IPS DF 6.9 (cell line): ENCODE data around the gene ILF2.

Source experiments
- DNase-seq: peaks from one replicate; pipeline ENCODE4 v3.0.0-alpha.2; 2013; ENCODE audit warnings: low read depth, low spot score
- H3K27ac ChIP-seq: one replicate; pipeline ENCODE4 v1.5.1; 2013; ENCODE audit warnings: low read length, control low read depth
- H3K27me3 ChIP-seq: 2 replicates; pipeline ENCODE4 v1.6.1; 2013; ENCODE audit warnings: mild to moderate bottlenecking, low read length; ENCODE audit not compliant: control insufficient read depth, insufficient read depth
- H3K36me3 ChIP-seq: 2 replicates; pipeline ENCODE4 v1.6.1; 2013; ENCODE audit warnings: low read length; ENCODE audit not compliant: control insufficient read depth, insufficient read depth
- H3K4me1 ChIP-seq: 2 replicates; pipeline ENCODE4 v1.6.1; 2013; ENCODE audit warnings: low read length; ENCODE audit not compliant: control insufficient read depth, insufficient read depth
- H3K4me3 ChIP-seq: 2 replicates; pipeline ENCODE4 v1.5.1; 2013; ENCODE audit warnings: mild to moderate bottlenecking, low read length
- H3K9me3 ChIP-seq: 2 replicates; pipeline ENCODE4 v1.6.1; 2013; ENCODE audit warnings: low read length, inconsistent platforms; ENCODE audit not compliant: control insufficient read depth, insufficient read depth
- WGBS: extraction: QIAGEN DNeasy Blood & Tissue Kit; methylation state at CpG from one replicate; pipeline ENCODE4 v1.1.7; 2013; ENCODE audit warnings: mixed read lengths, missing lambda C conversion rate; ENCODE audit not compliant: insufficient read length, insufficient coverage; 5-methylcytosine and 5-hydroxymethylcytosine counted together

Gene ILF2

DNA sequence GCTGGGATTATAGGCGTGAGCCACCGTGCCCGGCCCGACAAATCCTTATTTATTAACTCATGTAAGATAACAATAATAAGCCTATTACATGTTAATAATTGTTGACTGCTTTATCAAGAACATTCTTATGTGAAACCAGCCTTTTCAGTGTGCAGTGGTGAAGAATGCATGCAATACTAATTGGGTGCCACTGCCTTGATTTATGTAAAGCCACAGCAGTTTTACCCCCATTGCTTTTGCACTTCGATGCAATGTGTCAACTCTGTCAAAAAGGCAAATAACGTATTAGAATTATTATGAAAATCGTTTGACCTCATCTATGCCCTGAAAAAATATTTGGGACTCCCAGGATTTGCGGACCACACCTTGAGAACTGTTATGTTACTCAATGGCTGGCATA, 25.9 kb upstream of the ILF2 start:
- Histone ChIP-seq H3K27ac (no peak overlapping the region), H3K36me3 (no peaks in the 10 kb centered on the region), H3K4me1 (peaks cover 7% of the 10 kb centered on the region; the same call in 1 of the 2 replicates), H3K27me3 (no peaks in the 10 kb centered on the region), H3K4me3 (no peak overlapping the region), H3K9me3 (no peaks in the 10 kb centered on the region)
- WGBS = no CpG with 5 or more reads among the region's 8 CpGs
- no peak for DNase-seq

DNA sequence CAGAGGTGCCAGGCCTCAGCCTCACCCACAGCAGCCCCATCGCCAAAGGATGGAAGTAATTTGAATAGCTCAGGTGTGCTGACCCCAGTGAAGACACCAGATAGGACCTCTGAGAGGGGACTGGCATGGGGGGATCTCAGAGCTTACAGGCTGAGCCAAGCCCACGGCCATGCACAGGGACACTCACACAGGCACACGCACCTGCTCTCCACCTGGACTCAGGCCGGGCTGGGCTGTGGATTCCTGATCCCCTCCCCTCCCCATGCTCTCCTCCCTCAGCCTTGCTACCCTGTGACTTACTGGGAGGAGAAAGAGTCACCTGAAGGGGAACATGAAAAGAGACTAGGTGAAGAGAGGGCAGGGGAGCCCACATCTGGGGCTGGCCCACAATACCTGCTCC, 22.7 kb upstream of the ILF2 start:
- Histone ChIP-seq H3K4me3 (no peak overlapping the region), H3K36me3 (0 out of 2 replicates have a peak, but pooled peaks cover 3% of the 10 kb centered on the region)
- no CpG with 5 or more reads among the region's 4 CpGs for WGBS

DNA sequence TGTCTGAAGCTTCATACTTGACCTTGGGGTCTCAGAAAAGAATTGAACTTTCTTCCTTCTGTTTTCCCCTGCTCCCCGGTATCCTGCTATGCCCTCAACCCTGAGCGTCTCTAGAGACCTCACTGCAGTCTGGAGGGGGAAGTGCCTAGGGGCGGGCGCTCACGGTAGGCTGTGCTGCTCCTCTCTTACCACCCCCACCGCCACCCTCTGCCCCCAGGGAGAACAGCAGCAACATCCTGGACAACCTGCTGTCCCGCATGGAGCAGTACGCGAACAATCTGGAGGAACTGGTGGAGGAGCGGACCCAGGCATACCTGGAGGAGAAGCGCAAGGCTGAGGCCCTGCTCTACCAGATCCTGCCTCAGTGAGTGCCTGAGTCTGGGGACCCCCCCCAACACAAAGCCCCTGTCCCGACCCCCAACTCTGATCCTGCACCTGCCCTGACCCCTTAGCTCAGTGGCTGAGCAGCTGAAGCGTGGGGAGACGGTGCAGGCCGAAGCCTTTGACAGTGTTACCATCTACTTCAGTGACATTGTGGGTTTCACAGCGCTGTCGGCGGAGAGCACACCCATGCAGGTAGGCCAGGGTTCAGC, 18.0 kb upstream of the ILF2 start:
- Histone ChIP-seq H3K27me3 (no peaks in the 10 kb centered on the region), H3K9me3 (no peaks in the 10 kb centered on the region), H3K27ac (no peak overlapping the region), H3K4me3 (no peak overlapping the region), H3K4me1 (no peaks in the 10 kb centered on the region), H3K36me3 (0 out of 2 replicates have a peak, but pooled peaks cover 3% of the 10 kb centered on the region)
- no peak for DNase-seq
- no CpG with 5 or more reads among the region's 18 CpGs for WGBS

More for the DNA sequence above, 22.7 kb upstream of the ILF2 start:
- Histone ChIP-seq H3K27me3 (no peaks in the 10 kb centered on the region), H3K4me1 (peaks cover 7% of the 10 kb centered on the region; the same call in 1 of the 2 replicates), H3K27ac (no peak overlapping the region), H3K9me3 (no peaks in the 10 kb centered on the region)
- DNase-seq = no peak

DNA sequence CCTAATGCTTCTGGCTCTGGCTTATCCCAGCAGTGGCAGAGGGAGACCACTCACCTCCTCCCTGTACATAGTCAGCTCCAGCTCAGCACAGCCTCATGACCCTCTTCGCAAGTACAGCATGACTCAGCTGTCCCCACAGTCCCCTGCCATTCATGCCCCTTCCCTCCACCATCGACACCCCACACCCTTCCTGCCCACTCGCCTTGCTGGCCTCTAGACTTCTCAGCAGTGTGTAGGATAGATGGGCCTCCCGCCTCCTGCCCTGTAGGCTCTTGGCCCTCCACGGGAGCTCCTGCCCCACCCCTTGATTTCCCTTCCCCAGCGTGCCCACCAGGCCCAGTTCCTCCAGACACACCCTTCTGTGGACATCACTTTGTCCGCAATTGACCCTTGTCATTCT, 17.5 kb upstream of the ILF2 start:
- Histone ChIP-seq H3K4me1 (no peaks in the 10 kb centered on the region), H3K9me3 (no peaks in the 10 kb centered on the region), H3K27ac (no peak overlapping the region), H3K27me3 (no peaks in the 10 kb centered on the region), H3K4me3 (no peak overlapping the region), H3K36me3 (0 out of 2 replicates have a peak, but pooled peaks cover 3% of the 10 kb centered on the region)
- no CpG with 5 or more reads among the region's 7 CpGs for WGBS
- no peak for DNase-seq

DNA sequence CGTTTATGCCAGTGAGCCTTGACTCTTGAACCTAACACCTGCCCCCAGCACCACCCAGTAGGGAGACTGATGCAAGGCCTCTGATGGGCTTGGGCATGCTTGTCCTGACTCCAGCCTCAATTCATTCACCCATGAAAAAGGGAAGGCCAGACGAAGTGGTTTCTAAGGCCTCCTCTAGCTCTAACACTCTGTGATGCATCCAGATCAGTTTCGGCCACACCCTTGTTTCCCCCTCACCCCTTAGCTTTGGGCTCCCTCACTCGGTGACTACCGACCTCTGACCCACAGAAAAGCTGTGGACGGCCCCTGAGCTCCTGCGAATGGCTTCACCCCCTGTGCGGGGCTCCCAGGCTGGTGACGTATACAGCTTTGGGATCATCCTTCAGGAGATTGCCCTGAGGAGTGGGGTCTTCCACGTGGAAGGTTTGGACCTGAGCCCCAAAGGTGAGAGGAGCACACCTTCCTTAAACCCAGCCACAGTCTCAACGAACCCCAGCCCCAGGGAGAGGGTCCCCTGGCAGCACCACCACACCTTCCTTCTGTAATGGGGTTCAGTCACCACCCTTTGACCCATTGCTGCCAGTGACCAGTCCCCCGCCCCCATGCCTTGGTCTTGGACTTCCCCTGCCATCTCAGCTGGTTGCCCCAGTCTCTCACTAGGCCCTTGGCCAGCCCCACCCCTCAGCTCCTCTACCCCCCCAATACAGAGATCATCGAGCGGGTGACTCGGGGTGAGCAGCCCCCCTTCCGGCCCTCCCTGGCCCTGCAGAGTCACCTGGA, 16.7 kb upstream of the ILF2 start:
- no peaks in the 10 kb centered on the region for H3K27me3 ChIP-seq
- DNase-seq = no peak
- H3K4me1 ChIP-seq = no peaks in the 10 kb centered on the region
- 0 out of 2 replicates have a peak, but pooled peaks cover 3% of the 10 kb centered on the region for H3K36me3 ChIP-seq
- no peak overlapping the region for H3K27ac ChIP-seq
- no peaks in the 10 kb centered on the region for H3K9me3 ChIP-seq
- no CpG with 5 or more reads among the region's 16 CpGs for WGBS
- H3K4me3 ChIP-seq = no peak overlapping the region

DNA sequence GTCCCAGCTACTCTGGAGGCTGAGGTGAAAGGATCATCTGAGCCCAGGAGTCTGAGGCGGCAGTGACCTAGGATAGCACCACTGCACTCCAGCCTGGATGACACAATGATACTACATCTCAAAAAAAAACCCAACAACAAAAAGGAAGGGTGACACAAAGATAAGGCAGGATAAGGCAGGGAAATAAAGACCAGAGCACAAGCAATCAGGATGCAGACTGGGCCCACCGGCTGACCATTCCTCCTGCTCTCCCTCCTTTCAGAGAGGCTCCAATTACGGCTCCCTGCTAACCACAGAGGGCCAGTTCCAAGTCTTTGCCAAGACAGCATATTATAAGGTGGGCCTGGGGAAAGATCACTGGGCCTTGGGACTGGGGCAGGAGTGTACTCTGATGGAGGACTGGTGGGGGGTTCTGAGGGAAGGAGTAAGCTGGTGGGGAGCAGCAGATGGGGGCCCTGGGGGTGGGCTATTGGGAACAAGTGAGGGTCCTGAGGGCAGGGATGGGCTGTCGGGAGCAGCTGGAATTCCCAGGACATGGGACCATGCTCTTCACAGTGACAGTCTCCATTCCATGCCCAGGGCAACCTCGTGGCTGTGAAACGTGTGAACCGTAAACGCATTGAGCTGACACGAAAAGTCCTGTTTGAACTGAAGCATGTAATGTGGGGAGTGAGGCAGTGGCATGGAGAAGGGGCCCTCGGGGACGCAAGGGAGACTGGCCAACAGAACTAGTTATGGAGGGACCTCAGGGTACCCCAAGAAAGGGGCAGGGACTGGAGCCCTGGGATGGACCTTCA, 14.9 kb upstream of the ILF2 start:
- no peak for DNase-seq
- WGBS = no CpG with 5 or more reads among the region's 11 CpGs
- H3K27me3 ChIP-seq = no peaks in the 10 kb centered on the region

DNA sequence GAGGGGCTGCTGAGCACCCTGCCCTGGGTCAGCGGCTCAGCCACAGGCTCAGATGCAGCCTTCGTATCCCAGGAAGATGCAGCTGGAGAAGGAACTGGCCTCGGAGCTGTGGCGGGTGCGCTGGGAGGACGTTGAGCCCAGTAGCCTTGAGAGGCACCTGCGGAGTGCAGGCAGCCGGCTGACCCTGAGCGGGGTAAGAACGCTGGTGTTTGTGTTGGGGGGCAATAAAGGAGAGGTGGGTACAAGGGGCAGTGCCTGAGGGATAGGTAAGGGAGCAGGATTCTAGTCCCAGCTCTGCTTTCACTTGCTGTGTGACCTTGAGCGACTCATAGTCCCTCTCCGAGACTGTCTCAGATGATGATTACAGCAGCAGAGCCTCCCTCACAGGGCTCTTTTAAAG, 14.1 kb upstream of the ILF2 start:
- H3K9me3 ChIP-seq = no peaks in the 10 kb centered on the region
- no CpG with 5 or more reads among the region's 12 CpGs for whole genome bisulfite sequencing
- H3K4me3 ChIP-seq = no peak overlapping the region
- DNase-seq = no peak
- no peaks in the 10 kb centered on the region for H3K27me3 ChIP-seq
- H3K4me1 ChIP-seq = no peaks in the 10 kb centered on the region
- no peak overlapping the region for H3K27ac ChIP-seq
- 0 out of 2 replicates have a peak, but pooled peaks cover 3% of the 10 kb centered on the region for H3K36me3 ChIP-seq

More for the DNA sequence above, 14.9 kb upstream of the ILF2 start:
- no peak overlapping the region for H3K4me3 ChIP-seq
- H3K27ac ChIP-seq = no peak overlapping the region
- no peaks in the 10 kb centered on the region for H3K4me1 ChIP-seq
- H3K36me3 ChIP-seq = 0 out of 2 replicates have a peak, but pooled peaks cover 3% of the 10 kb centered on the region
- H3K9me3 ChIP-seq = no peaks in the 10 kb centered on the region

DNA sequence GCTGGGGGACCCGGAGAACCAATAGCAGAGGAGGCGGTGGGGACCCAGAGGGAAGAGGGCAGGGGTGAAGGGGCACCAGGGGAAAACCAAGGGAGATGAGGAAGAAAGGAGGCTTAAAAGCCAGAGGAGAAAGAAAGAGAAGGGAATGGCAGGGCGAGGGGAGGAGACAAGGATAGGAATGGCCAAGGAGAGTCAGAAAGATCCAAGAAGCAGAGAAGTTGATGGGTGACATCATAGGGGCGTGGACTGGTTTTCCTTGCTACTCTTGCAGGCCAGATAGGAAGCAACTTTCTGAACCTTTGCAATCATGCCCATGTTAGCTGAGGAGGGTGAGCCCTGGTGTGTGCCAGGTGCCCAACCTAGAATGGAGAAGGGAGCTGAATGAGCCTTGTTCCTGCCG, 13.1 kb upstream of the ILF2 start:
- Histone ChIP-seq H3K9me3 (no peaks in the 10 kb centered on the region), H3K27ac (no peak overlapping the region), H3K27me3 (no peaks in the 10 kb centered on the region; the same call in 1 of the 2 replicates), H3K36me3 (no peaks in the 10 kb centered on the region), H3K4me3 (no peak overlapping the region), H3K4me1 (no peaks in the 10 kb centered on the region)
- DNase-seq = no peak
- WGBS = no CpG with 5 or more reads among the region's 5 CpGs

DNA sequence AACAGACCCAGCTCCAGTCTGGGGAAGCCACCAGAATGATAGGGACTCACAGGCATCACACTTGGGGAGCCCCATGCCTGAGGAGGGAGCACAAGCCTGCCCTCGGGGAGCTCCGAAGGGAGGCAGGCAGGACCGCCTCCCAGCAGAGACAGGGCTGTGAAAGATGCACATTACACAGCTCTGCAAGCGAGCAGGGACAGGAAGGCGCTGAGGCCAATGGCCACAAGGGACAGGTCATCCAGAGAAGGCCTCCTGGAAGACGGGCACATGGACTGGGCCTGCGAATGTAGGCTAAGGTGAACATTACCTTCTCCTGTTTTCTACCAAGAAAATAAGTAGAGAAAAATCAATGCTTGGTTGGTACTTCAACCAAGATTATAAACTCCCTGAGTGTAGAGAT, 11.9 kb upstream of the ILF2 start:
- H3K27me3 ChIP-seq = no peaks in the 10 kb centered on the region; the same call in 1 of the 2 replicates

DNA sequence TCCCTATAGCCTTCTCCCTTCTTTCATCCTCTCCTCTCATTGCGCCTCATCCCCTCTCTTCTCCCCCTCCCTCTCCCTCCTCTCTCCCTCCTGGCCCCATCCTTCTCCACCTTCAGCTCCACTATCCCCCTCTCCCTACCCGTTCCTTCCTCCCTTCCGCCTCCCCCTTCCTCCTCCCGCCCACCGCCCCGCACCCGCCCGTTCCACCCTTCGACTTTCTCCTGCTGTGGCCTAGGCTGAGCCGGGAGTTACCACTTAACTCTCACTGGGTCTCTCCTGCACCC, 9.3 kb upstream of the ILF2 start:
- Histone ChIP-seq H3K27ac (no peak overlapping the region), H3K36me3 (no peaks in the 10 kb centered on the region), H3K9me3 (no peaks in the 10 kb centered on the region), H3K27me3 (no peaks in the 10 kb centered on the region; the same call in 1 of the 2 replicates), H3K4me1 (no peaks in the 10 kb centered on the region), H3K4me3 (peak overlapping the region; percentile 34; the same call in 1 of the 2 replicates)
- no CpG with 5 or more reads among the region's 10 CpGs for WGBS
- DNase-seq = no peak

More for the DNA sequence above, 11.9 kb upstream of the ILF2 start:
- WGBS = no CpG with 5 or more reads among the region's 7 CpGs
- no peaks in the 10 kb centered on the region for H3K9me3 ChIP-seq
- no peak overlapping the region for H3K4me3 ChIP-seq
- H3K4me1 ChIP-seq = no peaks in the 10 kb centered on the region
- no peak for DNase-seq
- H3K27ac ChIP-seq = no peak overlapping the region
- H3K36me3 ChIP-seq = no peaks in the 10 kb centered on the region
